HG02981 (cell line): Measurements from ENCODE around the gene ZDHHC11.
"Not testable (repeated sequence)": the region's sequence is repeated elsewhere in the genome, so short reads cannot be mapped to it uniquely, and the experiment has no call there.

ENCODE experiments used
- ATAC-seq: cut with Tn5 transposase; IDR thresholded peaks from one replicate; pipeline ENCODE4 v1.9.1; 2021; ENCODE audit warnings: mild to moderate bottlenecking, moderate library complexity; ENCODE audit not compliant: unreplicated experiment

Gene ZDHHC11

GRCh38 chr5:880816-881550 is 30.2 kb upstream of the ZDHHC11 start:
- ATAC-seq, result no peak

GRCh38 chr5:878677-879076 is 27.9 kb upstream of the ZDHHC11 start:
- ATAC-seq, result not testable (repeated sequence)

DNA sequence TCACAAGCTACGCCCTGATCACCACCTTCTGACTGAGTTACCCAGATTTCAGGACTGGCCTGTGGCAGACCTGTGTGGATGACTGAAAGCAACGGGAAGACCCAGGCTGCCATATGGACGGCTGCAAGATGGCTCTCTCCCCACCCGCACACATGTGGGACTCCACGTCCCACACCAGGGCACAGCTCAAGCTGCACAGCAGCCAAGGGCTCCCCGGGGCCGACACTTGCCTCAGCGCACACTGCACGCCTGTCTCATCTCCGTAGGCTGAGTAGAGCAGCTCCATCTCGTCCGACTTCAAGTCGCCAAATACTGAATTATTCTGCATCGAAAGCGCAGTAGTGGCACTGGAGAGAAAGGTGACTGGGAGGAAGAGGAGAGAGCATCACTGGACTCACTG is 27.3 kb upstream of the ZDHHC11 start:
- no peak for ATAC-seq

DNA sequence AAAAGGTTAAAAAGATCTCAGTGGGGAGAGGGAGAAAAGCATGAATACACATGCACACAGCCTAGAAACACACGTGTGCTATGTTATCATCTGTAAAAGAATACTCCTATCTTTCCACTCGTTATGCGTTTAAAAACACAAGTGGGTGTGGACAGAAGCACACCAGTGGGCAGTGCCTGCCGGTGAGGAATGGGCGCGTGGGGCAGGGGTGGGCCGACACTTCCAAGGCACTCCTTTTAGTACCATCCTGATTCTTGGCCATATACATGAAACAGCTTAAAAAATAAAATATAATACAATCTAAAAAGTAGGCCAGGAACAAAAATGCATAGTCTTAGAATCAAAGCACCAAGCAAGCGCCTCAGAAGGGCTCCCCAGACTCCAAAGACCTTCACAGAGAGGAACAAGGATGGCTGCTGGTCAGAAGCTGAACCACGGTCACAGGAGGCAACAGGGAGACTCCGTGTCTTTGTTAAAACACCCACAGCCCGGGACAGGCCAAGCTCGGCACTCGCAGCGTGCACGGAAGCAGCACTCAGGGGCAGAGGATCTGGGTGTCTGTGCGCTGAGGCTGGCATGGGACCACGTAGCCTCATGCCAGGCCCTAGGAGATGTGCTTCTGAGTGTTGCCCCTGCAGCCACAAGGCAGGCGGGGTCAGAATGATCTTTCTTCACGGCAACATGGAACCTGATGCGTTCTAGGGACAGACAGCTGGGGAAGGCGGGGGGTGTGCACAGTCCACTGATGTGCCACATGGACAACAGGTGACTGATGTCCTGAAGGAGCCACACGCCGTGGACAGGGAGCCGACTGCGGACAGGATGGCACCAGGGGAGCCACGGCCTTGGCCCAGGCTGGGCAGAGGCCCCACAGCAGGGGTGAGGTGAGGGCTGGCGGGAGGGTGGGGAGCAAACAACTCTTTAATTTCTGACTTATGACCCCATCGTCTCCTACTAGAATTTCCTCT is 25.9 kb upstream of the ZDHHC11 start:
- ATAC-seq, result no peak

- ATAC-seq, result no peak
Observed at GRCh38 chr5:875931-876330, 25.1 kb upstream of the ZDHHC11 start.

DNA sequence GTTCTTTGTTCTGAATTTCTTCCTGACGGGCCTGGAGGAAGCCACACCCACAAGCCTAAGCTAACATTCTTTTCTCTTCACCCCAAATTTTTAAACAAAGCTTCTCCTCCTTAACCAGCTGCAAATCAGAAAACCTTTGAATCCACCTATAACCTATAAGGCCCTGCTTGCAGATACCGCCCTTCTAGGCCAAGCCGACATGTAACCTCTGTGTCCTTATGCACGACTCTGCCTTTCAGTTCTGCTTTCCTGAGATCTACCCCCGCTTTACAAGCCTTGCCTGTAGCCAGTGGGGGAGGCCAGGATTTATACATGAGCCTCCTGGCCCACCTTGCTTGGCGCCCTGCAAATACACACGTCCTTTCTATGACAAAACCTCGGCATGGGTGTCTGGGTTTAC is 22.5 kb upstream of the ZDHHC11 start:
- ATAC-seq, result no peak

- ATAC-seq, result no peak
Observed at GRCh38 chr5:872301-872700, 21.5 kb upstream of the ZDHHC11 start.

GRCh38 chr5:871596-872298 is 21.0 kb upstream of the ZDHHC11 start:
- no peak for ATAC-seq

GRCh38 chr5:870956-871355 is 20.2 kb upstream of the ZDHHC11 start:
- no peak for ATAC-seq

GRCh38 chr5:868428-869135 is 17.8 kb upstream of the ZDHHC11 start:
- no peak for ATAC-seq

DNA sequence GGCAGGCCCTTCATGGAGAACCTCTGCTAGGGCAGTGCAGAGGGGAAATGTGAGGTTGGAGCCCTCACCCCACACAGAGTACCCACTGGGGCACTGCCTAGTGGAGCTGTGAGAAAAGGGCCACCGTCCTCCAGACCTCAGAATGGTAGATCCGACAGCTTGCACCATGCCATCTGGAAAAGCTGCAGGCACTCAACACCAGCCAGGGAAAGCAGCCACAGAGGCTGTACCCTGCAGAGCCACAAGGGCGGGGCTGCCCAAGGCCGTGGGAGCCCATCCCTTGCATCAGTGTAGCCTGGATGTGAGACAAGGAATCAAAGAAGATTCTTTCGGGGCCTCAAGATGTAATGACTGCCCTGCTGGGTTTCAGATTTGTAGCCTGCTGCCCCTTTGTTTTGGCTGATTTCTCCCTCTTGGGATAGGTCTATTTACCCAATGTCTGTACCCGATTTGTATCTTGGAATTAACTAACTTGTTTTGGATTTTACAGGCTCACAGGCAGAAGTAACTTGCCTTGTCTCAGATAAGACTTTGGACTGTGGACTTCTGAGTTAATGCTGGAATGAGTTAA is 16.6 kb upstream of the ZDHHC11 start:
- ATAC-seq, result no peak

DNA sequence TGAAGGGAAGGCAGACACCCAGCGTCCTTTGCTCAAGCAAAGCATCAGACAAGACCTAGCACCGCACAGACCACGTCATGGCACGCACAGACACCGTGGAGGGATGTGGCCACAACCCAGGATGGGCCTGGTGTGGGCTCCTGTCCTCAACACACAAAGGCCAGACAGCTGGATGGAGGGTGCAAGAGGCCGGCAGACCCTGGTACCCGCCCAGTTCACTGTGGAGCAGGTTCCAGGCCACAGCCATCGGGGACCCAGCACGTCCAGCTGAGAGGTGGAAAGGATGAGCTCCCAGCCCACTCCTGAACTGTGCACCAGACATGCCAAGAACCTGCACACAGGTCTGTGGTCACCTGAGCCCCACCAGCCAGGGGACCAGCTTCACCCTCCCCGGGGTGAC is 15.0 kb upstream of the ZDHHC11 start:
- ATAC-seq, result no peak

GRCh38 chr5:865168-865521 is 14.4 kb upstream of the ZDHHC11 start:
- ATAC-seq, result no peak

GRCh38 chr5:864492-865167 is 13.8 kb upstream of the ZDHHC11 start:
- ATAC-seq, result no peak

DNA sequence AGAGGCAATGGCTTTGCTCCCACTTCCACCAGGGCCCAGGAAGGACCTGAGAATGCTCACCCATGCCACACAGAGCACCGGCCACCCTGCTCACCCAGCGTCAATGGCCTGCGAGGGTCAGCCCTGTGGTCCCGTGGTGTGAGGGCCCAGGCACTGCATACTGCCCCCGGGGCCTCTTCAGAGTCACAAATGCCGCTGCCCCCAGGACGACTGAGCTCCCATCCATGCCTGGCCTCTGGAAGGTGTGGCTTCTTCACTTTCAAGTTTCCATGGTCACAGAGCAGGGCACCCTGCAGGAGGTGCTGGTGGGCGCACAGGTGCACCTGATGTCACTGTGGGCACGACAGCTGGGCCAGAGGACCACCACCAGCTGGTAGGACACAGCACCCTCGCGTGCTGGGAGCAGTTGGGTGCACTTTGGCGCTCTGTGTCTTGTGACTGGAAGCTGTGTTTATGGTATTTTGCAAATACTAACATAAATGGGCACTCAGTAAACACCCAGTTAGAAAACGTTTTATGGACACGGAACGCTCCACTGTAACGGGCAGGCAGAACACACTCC is 12.5 kb upstream of the ZDHHC11 start:
- no peak for ATAC-seq

DNA sequence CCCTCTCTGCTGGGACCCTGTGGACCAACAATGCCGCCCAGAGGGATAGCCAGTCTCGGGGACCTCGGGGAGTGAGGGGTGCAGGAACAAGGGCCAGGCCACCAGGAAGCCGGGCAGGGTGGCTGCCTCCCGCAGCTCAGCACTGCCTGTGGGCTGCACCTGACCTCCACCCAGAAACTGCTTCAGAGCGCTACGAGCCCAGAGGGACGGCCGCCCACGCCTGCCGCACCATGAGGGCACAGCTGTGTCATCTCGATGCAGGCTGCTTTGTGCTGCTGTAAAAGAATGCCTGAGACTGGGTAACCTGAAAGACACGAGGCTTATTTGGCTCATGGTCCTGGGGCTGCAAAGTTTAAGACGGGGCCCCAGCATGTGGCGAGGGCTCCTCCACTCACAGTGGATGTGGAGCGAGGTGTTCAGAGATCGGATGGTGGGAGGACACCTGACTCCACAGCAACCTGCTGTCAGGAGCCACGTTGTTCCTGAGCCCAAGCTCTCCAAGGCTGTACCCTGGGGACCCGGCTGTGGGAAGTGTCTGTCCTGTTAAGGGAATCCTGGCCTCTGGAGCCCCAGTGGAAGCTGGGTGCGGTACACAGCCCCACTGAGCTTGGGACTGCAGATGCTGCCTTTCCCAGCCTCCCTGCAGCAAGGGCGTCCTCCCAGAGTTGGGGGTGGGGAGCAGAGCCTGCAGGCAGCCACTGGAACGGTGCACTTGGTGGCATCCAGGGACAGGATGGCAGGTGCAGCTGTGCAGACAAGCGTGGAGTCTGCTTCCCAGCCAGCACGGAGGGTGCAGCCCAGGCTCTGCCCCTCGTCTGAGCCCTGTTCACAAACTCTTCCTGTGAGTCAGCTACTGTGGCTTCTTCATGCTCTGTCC is 11.8 kb upstream of the ZDHHC11 start:
- ATAC-seq, result no peak

DNA sequence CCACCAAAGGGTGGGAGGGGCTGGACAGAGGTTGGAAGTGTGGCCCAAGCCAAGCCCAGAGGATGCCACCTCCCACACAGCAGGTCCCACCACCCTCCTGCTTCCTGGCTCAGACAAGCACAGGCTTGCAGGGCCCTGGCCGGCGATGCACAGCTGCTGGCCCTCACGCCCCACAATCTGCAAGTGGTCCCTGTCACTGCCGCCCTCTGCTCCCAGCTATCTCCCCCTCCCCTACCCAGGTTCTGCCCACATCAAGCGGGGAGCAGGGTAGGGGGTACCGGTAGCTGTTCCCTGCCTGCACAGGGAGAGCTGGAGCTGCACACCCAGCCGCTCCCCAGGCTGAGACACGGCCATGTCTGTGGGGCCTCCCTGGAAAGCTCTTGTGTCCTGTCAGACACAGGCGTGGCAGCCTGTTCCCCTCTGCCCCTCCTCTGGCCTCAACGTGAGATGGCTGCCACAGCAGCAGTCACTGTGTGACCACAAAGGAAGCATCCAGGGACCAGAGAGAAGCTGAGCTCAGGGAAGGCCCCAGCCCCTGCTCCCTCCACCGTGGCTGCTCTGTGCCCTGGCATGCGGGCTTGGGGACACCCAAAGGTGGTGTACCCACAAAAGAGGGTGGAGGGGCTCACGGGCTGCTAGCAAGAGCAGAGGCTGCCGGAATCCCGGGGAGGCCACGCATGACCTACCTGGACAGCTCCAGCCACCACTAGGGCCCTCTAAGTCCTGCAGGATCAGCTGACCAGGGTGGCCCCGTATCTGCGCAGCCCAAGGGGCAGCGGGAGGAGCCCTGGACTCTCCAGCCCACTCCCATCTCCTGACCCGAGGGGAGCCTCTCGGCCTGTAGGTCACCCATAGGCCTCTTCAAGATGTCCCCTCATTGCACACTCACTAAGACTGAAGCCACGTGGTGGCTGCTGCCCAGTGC is 10.9 kb upstream of the ZDHHC11 start:
- ATAC-seq, result no peak
